HuH-7.5 (cell line): ENCODE measurements around the gene WWOX.

ENCODE experiments used
- DNase-seq: peaks from one replicate; pipeline ENCODE4 v3.0.0; 2011; ENCODE audit warnings: low spot score

The WWOX gene

GRCh38 chr16:78957317-78958100 is 858.1 kb downstream of the WWOX start:
- DNase-seq = no peak

GRCh38 chr16:78961464-78961863 is 862.0 kb downstream of the WWOX start:
- DNase-seq = no peak

GRCh38 chr16:78962457-78962929 is 863.0 kb downstream of the WWOX start:
- no peak for DNase-seq

DNA sequence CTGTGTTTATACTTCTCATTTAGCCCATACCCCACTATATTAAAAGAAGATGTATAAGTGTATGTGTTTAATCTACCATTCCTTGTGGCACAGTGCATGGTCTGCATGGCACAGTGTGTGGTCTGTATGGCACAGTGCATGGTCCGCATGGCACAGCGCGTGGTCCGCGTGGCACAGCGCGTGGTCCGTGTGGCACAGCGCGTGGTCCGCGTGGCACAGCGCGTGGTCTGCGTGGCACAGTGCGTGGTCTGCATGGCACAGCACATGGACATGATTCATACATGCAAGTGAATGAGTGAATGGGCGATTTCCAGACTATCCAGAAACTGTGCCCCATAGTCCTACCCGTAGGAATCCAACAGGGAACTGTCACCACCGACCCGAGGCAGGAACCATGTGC is 868.5 kb downstream of the WWOX start:
- DNase-seq = no peak

DNA sequence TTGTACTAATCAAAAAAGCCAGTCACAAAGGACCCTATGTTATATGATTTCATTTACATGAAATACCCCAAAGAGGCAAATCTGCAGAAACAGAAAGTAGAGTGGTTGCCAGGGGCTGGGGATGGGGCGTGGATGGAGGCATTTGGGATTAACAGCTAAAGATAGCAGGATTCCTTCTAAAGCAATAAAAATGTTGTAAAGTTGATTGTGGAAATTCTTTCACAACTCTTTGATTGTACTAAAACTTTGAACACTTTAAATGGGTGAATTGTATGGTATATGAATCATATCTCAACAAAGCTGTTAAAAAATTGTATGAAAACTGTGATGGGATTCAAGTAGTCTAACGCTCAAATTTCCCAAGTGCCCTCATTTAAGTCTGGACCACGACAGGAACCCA is 870.3 kb downstream of the WWOX start:
- no peak for DNase-seq

- DNase-seq = no peak
Measured at GRCh38 chr16:78970650-78971049, 871.2 kb downstream of the WWOX start.

DNA sequence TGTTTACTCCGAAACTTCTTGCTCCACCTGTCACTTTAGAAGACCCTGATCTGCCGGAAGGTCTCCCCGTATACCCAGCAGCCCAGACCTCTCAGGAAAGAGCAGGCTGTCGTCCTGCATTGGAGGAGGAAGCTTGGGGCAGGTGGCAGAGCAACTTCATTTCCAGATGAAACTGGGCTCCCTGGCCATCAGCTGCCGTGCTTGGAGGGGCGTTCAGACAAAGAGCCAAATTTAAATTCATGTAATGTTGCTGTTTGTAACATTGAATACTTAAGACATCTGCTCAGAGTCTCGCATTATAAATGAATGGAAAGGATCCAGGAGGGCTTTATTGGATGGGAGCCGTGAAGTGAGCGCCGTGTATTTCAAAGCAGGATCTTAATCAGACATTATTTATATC is 872.6 kb downstream of the WWOX start:
- no peak for DNase-seq

DNA sequence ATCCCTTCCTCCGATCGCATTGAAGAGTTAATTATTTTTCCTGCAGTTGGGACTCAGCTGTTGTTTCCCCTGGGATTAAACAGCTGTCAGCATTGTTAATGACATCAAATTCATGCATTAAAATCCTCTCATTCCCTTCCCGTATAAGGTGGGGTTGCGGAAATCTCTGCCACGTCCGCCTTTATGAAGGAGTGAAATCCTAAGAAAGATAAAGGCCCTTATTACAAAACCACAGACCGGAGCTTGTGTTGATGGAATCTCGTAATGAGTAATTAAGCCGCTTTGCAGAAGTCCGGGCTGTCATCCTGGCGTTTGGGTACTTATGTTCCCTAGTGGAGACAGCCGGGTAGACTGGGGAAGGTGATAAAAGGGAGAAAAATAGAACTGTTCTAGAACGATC is 873.5 kb downstream of the WWOX start:
- no peak for DNase-seq

DNA sequence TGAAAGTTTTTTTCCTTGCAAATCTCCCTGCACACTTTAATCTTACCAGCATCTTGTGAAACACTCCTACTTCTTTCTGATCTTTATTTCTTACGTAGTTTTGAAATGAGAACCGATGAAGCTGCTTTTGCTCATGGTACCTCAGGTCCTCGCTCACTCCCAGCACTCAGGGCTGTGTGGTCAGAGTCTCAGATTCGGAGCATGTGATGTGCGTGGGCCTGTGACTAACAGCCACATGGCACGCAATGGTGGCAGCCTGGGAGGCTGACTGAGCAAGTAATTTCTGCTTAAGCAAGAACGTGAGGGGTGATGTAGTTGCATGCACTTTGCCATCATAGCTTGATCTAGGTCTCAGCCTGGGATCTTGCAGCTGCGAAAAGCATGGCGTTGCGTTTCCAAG is 876.8 kb downstream of the WWOX start:
- no peak for DNase-seq

DNA sequence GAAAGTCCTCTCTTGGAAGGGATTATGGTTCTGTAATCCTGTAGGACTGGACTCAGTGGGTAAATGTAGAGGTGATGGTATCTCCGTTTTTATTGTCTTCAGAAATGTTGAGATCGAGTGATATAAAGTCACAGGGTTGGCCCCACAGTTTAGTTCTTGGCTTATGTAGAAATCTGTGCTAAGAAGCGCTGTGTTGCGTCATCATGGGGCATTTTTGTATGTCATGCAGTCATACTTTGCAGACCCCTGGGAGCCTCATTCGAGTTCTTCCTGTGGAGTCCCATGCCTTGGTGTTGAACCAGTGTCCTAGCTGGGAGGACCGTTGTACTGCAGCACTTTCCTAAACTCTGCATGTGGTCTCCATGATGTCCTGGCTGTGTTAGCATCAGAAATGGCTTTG is 881.4 kb downstream of the WWOX start:
- no peak for DNase-seq

GRCh38 chr16:78982096-78982744 is 882.8 kb downstream of the WWOX start:
- DNase-seq = no peak

GRCh38 chr16:78984324-78984723 is 884.9 kb downstream of the WWOX start:
- no peak for DNase-seq

GRCh38 chr16:78984887-78985464 is 885.5 kb downstream of the WWOX start:
- peak; percentile 31 for DNase-seq

DNA sequence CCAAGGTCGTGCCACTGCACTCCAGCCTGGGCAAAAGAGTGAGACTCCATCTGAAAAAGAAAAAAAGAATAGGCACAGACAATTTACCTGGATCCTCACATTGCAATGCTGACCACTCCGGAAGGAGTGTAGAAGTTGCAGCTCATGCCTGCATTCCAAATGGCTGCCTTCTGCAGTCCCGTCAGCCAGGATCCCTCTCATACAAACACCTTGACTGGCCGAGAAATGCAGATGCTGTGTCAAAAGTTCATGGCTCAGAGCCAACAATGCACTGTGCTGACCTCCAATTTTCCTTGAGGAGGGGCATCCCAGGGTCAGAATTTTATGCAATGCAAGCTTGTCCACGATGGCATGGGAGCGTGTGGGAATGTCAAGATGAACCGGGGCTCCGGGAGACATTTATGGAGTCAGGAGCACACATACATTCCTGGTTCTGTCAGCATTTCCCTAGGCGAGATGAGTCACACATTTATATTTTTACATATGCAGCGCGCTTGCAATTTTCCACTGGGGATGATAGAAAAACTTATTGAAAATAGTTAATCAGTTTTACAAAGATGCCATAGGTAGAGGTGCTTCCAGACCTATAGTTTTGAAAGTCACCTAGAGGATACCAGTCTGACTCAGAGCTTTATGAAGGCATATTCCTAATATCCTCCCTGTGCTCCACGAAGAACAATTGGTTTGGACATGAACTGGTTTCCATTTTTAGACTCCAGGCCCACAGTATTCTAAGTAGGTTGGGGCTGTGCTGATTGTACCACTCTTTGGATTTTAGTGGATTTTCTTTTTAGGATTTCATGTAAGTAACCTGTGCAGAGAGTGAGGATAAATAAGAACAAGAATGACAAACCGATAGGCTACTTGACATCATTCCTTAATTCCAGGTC is 886.5 kb downstream of the WWOX start:
- no peak for DNase-seq

- DNase-seq = no peak
Measured at GRCh38 chr16:78987666-78988065, 888.2 kb downstream of the WWOX start.

GRCh38 chr16:78988361-78988969 is 889.0 kb downstream of the WWOX start:
- DNase-seq = peak; percentile 27

DNA sequence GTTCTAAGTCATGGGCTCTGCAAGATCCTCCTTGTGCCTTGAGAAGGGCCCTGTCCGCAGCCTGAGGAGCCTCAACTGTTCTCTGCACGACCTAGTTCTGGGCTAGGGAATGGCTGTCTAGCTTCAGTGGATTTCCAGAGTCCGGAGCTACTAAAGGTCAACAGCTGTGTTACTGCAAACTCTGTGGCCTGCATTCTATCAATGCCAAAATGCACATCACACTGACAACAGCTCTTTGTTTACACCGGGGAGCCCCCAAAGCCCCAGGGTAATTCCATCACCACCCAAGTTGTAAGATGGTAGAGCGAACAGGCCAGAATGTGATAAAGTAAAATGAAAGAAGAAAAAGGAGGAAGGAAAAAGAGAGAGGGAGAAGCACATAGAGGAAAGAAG is 890.9 kb downstream of the WWOX start:
- no peak for DNase-seq

DNA sequence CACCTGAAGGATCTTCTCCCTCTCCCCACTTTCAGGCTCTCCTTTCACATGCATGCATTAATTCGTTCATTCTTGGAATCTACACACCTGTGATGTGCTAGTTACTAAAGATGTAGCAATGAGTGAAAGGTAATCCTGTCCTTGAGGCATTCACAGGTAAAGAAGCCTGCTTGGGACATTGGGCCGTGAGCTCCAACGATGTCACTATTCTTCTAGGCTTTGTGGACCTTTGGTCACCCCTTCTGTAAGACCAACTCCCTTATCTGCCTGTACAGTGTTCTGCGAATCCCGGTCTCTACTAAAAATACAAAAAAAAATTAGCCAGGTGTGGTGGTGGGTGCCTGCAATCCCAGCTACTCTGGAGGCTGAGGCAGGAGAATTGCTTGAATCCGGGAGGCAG is 892.5 kb downstream of the WWOX start:
- DNase-seq = no peak

- no peak for DNase-seq
Measured at GRCh38 chr16:78993346-78993745, 893.9 kb downstream of the WWOX start.

- no peak for DNase-seq
Measured at GRCh38 chr16:78994135-78994745, 894.8 kb downstream of the WWOX start.

DNA sequence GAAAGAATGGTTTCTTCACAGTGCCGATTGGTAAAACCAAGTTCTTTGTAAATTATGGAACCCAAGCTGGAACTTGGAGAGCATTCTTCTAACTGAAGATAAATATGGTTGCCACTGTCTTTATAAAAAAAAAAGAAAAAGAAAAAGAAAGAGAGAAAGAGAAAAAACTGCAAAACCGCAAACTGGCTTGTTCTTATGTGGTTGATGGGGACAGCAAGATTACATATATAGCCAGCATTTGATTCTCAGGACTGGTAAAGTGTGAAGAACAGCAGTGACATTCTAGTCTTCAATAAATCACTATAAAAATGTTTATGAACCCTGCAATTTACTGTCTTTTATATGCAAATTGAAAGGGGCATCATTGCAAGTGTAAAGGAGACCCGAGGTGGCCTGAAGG is 896.0 kb downstream of the WWOX start:
- DNase-seq = no peak
